H1 (cell line): ENCODE measurements around the gene INPP4B. TPM values are rescaled to one million over a fixed set of nuclear protein-coding genes. Genes with fewer than 3 reads are reported as not detected.

Experiments
- GABPA ChIP-seq: IDR thresholded peaks from 2 replicates; pipeline ENCODE4 v1.6.1; 2011; ENCODE audit warnings: mild to moderate bottlenecking, low read length, moderate library complexity, borderline replicate concordance; ENCODE audit not compliant: insufficient read depth
- JUND ChIP-seq: IDR thresholded peaks from 2 replicates; pipeline ENCODE4 v1.6.1; 2011; ENCODE audit warnings: mild to moderate bottlenecking, improper control_type of control experiment, low read length
- TEAD4 ChIP-seq: IDR thresholded peaks from 2 replicates; pipeline ENCODE4 v1.6.1; 2012; ENCODE audit warnings: low read depth, low read length, inconsistent platforms, mixed read lengths
- polyA plus RNA-seq, 7 experiments: library from polyadenylated mRNA; depleted of rRNA in 3 of 7; stranded (reverse) in 5 of 7; unstranded in 2 of 7; fragments of >200 nt in 5 of 7; fragments of 200-250 nt in 2 of 7; gene quantifications; 1 replicate in 5 of 7; 2 replicates in 1 of 7; 4 replicates in 1 of 7; pipeline versions ENCODE4 v1.2.1 to v1.2.3, GENCODE V29; 2011 to 2013; ENCODE audit warnings: missing spikeins in 2 of 7, mixed read lengths in 2 of 7
- total RNA-seq: library from RNA; stranded (reverse); fragmentation: NEBNext Ultra II Directional; extraction: Animal tissue kit (Norgen Biotek cat#: 25700); gene quantifications from 2 replicates; pipeline ENCODE4 v1.2.1, GENCODE V29; 2021

Gene INPP4B
- total and polyA plus RNA-seq, 2 of the 8 experiments (the other 6 are each of a cell fraction or from before 2014, with no cell fraction given), result 0.11 to 0.54 TPM

DNA sequence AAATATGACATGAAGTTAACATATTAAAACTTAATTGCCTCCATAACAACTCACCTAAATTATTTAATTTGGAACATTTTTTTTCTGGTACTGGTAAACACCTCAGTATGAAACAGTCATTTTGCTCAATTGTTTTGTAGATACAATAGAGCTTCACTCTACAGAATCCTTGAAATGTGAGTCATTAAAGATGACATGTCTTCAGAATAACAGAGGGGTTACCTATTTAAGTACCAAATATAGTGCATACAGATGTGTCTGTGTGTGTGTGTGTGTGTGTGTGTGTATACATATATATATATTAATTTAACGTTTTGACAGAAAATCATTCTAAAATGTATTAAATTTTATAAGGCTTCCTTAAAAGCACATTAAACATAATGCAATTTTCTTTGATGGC, 297.6 kb downstream of the INPP4B start (continued):
- no peak for TF ChIP-seq TEAD4
- no peak for TF ChIP-seq JUND
- TF ChIP-seq GABPA, result no peak
